Measurements from ENCODE around the gene SCN5A.

Gene SCN5A

GRCh38 chr3:38646630-38647029, 2.9 kb downstream of the SCN5A start:
- no peak for DNase-seq

GRCh38 chr3:38646062-38646461, 3.4 kb downstream of the SCN5A start:
- DNase-seq: no peak

GRCh38 chr3:38645601-38646000, 3.9 kb downstream of the SCN5A start:
- DNase-seq: no peak

GRCh38 chr3:38645076-38645475, 4.4 kb downstream of the SCN5A start:
- no peak for DNase-seq

- no peak for DNase-seq
Measured at GRCh38 chr3:38644662-38645053, 4.8 kb downstream of the SCN5A start.

GRCh38 chr3:38644016-38644661, 5.3 kb downstream of the SCN5A start:
- DNase-seq: no peak

- DNase-seq: no peak
Measured at GRCh38 chr3:38643592-38643991, 5.9 kb downstream of the SCN5A start.

GRCh38 chr3:38643090-38643489, 6.4 kb downstream of the SCN5A start:
- no peak for DNase-seq

GRCh38 chr3:38641461-38642110, 7.9 kb downstream of the SCN5A start:
- no peak for DNase-seq

- no peak for DNase-seq
Measured at GRCh38 chr3:38640661-38641452, 8.6 kb downstream of the SCN5A start.

GRCh38 chr3:38638354-38638753, 11.1 kb downstream of the SCN5A start:
- no peak for DNase-seq

- DNase-seq: no peak
Measured at GRCh38 chr3:38637906-38638305, 11.6 kb downstream of the SCN5A start.

GRCh38 chr3:38636881-38637280, 12.6 kb downstream of the SCN5A start:
- DNase-seq: no peak

GRCh38 chr3:38636464-38636863, 13.0 kb downstream of the SCN5A start:
- DNase-seq: no peak

GRCh38 chr3:38634111-38634510, 15.4 kb downstream of the SCN5A start:
- no peak for DNase-seq

GRCh38 chr3:38632989-38633388, 16.5 kb downstream of the SCN5A start:
- DNase-seq: no peak

- DNase-seq: no peak
Measured at GRCh38 chr3:38630606-38631005, 18.9 kb downstream of the SCN5A start.

- DNase-seq: no peak
Measured at GRCh38 chr3:38630070-38630469, 19.4 kb downstream of the SCN5A start.

GRCh38 chr3:38628835-38629234, 20.7 kb downstream of the SCN5A start:
- no peak for DNase-seq

GRCh38 chr3:38627956-38628355, 21.5 kb downstream of the SCN5A start:
- no peak for DNase-seq

- DNase-seq: no peak
Measured at GRCh38 chr3:38626171-38626570, 23.3 kb downstream of the SCN5A start.

- no peak for DNase-seq
Measured at GRCh38 chr3:38623539-38623938, 25.9 kb downstream of the SCN5A start.

- no peak for DNase-seq
Measured at GRCh38 chr3:38622336-38622735, 27.2 kb downstream of the SCN5A start.

GRCh38 chr3:38620236-38620635, 29.3 kb downstream of the SCN5A start:
- DNase-seq: no peak

All from activated CD8-positive, alpha-beta memory T cell treated with anti-CD3 and anti-CD28 coated beads, Interleukin-2, amount 50 U/mL, for 4 hours (primary cell).